Ureter (tissue), 1 donor: ENCODE data around the gene PRR12. TPM values are rescaled to one million over a fixed set of nuclear protein-coding genes. Genes with fewer than 3 reads are reported as not detected.

Source experiments
- DNase-seq: peaks from one replicate; pipeline ENCODE4 v3.0.0-alpha.2; 2020; ENCODE audit warnings: low spot score
- total RNA-seq: library from RNA; stranded (reverse); gene quantifications from one replicate; pipeline ENCODE4 v1.2.4, GENCODE V29; 2023
- donor health status: DM: yes; HTN: yes; CAD: no.

Gene PRR12
- total RNA-seq, 1 donor from 2014 or later, result 40.6 TPM

DNA sequence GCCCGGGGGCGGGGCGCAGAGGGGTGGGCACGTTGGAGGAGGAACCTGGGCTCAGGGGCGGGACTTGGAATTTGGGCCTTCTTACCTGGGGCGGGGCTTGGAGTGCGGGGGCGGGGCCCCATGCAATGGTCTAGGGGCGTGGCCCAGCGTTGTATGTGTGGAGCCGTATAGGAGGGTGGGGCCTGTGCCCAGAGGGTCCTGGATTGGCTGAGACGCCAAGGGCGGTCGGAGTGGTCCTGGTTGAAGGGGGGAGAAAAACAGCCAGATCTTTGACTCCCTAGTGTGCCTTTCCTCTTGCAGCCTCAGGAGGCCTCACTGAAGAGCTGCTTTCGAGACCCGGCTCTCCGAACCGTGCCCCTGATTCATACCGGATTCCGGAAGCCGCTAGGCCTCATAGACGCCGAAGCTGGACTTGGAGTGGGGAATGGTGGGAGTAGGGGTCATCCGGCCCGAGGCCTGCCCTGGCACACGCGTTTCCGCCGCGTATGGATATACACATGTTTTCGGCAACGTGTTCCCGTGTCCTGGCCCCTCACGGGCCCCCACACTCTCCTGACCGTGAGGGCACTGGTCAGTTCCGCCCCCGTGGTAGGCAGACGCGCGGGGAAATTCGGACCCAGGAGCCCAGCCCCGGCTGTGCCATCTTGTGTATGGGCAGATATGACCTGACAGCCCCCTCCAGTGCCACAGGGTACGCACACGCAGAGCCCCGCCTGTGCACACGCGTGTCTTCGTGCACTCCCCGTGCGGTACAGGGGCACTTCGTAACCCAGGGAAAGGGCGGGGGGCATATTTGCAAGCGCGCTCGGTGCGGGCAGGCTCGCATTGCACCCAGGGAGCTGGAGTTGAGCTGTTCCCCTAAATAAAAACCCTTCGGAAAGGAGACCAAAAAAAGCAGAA is 661 bp upstream of the PRR12 start:
- peak; percentile 97 for DNase-seq

DNA sequence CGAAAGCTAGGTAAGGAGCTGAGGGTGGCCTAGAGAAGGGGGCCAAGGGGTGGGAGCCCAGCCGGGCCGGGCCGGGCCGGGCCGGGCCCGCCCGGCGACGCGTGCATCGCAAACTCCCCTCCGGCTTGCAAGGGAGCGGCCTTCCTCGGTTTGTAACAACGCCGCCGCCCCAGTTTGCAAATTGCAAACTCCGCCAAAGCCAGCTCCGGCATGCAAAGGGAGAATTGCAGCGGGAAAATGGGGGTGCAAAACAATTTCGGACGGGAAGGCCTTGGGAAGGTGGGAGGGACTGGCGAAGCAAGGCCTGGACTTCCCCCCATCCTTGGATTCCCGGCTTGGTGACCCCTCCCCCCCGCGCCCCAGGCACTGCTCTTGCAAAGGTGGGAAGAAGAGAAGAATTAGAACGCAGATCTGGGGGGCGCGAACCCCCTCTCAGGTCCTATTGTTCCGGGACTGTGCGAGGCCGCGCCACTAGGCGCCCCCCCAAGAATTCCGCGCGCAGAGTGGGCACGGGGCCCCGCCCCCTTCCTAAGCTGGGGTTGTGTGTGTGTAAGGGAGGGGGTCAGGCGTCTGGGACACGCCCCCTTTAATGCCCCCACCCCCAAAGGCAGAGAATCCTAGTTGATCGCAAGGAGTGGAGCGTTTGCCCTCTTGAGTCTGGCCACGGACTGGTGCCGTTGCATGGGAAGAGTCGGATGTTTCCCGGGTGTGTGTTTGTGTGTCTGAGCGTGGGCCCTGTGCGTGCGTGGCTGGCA is 926 bp downstream of the PRR12 start:
- DNase-seq, result peak; percentile 68

DNA sequence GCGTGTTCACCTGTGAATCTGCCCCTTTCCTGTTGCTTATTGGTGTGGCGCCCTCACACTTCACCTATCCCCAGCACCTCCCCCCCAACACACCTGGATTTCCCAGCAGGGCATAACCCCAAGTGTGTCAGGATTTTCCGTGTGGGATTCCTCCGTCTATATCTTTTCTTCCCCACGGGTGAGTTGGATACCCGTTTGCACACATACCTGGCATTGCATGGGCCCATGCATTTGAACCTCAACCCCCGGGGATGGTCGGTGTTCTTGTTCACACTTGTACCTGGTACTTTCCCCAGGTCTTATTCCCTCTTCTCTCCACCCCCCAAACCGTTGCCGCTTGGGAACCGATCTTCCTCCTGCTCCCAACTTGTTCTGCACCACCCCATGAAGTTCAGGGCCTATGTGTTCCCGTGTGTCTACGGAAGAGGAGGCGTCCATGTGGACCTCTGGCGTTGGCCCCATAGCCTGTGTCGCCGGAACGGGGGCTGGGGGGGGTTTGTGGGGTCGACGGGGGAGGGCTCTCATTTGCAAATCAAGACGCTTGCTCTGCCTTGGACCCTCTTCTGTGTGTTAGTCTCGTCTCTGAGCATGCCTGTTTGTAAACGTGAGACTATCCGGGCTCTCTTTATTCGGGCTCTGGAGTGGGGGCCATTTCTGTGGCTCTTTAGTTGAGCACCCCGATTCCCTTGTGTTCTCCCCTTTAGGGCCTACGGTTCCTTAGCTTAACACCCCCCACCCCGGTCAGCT is 1.7 kb downstream of the PRR12 start:
- no peak for DNase-seq

DNA sequence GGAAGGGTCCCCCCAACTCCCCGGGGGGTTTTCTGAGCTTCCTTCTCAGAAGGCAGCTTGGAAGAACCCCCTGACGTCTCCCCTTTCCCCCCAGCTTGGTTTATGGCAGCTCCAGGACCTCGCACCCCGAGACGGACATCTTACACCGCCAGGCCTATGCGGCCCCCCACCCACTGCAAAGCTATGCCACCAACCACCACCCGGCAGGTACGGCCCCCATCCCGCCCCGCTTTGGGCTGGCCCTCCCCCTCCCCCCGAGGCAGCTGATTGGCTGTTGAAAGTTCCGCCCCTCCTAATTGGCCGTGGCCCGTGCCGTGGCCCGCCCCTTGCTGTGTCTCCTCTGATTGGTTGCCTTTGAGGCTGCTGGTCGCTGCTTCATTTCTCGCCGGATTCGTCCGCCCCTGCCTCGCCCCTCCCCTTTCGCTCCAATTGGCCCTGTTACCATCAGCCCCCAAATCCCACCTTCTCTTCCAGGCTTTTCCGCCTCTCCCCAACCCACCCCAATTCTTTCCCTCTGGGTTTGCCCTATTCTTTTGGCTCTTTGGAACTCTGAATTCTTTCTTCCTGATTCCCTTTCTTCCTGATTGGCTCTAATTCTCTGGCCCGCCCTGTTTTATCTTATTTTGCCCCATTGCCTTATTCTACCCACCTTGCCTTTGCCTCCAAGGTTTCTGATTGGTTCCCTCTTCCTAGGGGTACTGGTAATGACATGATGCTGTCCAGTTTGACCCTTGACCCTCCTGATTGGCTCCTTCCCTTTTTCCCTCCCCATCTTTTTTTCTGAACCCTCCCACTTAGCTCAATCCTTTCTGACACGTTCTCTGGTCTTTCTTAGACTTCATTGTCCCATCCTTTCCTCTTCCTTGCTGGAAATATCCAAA is 2.5 kb downstream of the PRR12 start:
- DNase-seq, result peak; percentile 96

DNA sequence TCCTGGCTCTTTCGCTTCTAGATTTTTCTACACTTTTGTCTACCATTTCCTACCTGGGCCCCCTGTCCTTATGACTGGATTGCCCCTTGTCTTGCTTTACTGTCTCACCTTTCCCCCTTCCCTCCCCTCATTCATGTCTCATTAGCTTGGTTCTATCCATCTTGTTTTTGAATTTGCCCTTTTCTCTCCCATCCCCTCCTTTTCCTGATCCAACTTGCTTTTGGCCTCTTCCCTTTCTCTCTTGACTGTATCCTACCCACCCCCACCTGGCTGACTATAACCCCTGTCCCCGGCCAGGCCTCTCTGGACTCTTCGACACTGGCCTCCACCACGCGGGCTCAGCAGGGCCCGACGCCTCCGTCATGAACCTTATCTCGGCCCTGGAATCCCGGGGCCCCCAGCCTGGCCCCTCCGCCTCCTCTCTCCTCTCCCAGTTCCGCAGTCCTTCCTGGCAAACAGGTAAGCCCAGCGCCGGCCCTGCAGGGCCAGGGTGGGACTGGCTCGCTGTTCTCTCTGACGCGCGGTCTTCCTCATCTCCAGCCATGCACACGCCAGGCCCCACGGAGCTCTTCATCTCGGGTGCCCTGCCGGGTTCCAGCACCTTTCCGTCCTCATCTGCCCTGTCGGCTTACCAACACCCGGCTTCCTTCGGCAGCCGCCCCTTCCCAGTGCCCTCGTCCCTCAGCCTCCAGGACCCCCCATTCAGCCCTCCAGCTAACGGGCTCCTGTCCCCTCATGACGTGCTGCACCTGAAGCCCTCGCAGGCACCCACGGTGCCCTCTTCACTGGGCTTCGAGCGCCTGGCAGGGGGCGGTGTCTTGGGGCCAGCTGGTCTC is 3.4 kb downstream of the PRR12 start:
- no peak for DNase-seq

DNA sequence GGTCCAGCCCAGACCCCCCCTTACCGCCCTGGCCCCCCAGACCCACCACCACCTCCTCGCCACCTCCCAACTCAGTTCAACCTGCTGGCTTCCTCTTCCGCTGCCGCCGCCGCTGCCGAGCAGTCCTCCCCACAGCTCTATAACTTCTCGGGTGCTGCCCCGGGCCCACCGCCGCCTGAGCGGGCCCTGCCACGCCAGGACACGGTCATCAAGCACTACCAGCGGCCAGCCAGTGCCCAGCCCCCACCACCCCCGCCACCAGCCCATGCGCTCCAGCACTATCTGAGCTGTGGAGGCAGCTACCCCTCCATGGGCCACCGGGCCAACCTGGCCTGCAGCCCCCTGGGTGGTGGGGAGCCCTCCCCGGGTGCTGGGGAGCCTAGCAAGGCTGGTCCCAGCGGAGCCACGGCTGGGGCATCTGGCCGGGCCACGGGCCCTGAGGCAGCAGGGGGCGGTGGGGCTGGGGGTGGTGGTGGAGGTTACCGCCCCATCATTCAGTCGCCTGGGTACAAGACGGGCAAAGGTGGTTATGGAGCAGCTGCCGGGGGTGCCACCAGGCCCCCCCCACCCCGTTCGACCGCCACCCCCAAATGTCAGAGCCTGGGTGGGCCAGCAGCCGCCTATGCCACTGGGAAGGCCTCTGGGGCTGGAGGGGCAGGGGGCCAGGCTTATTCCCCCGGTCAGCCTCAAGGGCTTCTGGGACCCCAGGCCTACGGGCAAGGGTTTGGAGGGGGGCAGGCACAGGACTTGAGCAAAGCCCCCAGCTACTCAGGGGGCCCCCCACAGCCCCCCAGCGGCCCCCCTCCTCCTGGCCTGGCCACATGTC is 4.2 kb downstream of the PRR12 start:
- DNase-seq, result no peak

DNA sequence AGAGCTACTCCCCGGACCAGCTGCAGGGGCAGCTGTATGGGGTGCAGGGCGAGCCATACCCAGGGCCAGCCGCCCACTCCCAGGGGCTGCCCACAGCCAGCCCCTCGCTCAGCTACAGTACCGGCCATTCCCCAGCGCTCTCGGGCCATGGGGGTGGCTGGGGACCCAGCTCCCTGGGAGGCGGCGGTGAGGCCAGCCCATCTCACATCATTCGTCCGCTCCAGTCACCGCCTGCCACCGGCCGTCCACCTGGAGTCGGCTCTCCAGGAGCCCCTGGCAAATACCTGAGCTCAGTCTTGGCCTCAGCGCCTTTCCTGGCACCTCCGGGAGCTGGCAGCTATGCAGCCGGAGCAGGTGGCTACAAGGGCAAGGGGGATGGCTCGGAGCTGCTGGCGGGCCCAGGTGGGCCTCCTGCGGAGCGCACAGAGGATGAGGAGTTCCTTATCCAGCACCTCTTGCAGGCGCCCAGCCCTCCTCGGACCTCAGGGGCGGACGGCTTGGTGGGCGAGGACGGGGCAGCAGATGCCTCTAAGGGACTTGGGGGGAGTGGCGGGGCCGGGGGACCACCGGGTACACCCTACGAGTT is 4.9 kb downstream of the PRR12 start:
- DNase-seq, result no peak

DNA sequence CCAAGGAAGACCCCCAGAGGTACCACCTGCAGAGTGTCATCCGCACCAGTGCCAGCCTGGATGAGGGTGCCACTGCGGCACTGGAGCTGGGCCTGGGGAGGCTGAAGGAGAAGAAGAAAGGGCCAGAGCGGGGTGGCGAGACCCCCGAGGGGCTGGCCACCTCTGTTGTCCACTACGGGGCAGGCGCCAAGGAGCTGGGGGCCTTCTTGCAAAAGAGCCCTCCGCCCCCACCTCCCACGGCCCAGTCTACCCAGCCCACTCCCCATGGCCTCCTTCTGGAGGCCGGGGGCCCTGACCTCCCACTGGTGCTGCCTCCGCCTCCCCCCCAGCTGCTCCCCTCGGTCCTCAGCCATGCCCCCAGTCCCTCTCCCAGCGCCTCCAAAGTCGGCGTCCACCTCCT is 5.4 kb downstream of the PRR12 start:
- no peak for DNase-seq

DNA sequence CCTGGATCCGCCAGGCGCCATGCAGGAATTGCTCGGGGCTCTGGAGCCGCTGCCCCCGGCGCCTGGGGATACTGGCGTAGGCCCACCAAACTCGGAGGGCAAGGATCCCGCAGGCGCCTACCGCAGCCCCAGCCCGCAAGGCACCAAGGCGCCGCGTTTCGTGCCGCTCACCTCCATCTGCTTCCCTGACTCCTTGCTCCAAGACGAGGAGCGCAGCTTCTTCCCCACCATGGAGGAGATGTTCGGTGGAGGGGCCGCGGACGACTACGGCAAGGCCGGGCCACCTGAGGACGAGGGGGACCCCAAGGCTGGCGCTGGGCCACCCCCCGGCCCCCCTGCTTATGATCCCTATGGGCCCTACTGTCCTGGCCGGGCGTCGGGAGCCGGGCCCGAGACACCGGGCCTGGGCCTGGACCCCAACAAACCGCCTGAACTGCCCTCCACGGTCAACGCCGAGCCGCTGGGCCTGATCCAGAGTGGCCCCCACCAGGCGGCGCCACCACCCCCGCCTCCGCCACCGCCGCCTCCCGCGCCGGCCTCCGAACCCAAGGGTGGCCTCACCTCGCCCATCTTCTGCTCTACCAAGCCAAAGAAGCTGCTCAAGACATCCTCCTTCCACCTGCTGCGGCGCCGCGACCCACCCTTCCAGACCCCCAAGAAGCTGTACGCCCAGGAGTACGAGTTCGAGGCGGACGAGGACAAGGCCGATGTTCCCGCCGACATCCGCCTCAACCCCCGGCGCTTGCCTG is 6.1 kb downstream of the PRR12 start:
- DNase-seq, result no peak

DNA sequence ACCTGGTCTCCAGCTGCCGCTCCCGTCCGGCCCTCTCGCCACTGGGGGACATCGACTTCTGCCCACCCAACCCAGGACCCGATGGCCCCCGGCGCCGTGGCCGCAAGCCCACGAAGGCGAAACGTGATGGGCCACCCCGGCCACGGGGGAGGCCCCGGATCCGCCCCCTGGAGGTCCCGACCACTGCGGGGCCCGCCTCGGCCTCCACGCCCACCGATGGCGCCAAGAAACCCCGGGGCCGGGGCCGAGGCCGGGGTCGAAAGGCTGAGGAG is 6.7 kb downstream of the PRR12 start:
- DNase-seq, result no peak

DNA sequence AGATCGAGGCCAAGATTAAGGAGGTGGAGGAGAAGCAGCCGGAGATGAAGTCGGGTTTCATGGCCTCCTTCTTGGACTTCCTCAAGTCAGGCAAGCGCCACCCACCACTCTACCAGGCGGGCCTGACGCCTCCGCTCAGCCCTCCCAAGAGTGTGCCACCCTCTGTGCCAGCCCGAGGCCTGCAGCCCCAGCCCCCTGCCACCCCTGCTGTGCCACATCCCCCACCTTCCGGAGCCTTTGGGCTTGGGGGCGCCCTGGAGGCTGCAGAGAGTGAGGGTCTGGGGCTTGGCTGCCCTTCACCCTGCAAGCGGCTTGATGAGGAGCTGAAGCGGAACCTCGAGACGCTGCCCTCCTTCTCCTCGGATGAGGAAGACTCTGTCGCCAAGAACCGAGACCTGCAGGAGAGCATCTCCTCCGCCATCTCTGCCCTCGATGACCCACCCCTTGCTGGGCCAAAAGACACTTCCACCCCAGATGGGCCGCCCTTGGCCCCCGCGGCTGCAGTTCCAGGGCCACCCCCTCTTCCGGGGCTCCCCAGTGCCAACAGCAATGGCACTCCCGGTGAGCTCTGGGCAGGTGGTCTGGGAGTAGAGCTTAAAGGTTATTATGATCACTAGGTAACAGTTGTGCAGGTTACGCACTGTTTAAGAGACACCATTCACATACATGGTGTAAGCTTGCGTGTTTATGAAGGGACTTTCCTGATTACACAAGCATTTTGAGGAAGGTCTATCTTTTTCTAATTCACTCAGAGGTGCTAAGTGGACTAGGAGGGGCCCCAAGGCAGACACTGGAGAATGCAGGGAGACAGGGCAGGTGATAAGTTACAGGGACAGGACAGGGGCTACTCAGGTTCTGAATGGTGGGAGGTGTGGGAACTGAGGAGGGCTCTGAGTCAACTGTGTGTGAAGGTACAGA is 8.7 kb downstream of the PRR12 start:
- no peak for DNase-seq

DNA sequence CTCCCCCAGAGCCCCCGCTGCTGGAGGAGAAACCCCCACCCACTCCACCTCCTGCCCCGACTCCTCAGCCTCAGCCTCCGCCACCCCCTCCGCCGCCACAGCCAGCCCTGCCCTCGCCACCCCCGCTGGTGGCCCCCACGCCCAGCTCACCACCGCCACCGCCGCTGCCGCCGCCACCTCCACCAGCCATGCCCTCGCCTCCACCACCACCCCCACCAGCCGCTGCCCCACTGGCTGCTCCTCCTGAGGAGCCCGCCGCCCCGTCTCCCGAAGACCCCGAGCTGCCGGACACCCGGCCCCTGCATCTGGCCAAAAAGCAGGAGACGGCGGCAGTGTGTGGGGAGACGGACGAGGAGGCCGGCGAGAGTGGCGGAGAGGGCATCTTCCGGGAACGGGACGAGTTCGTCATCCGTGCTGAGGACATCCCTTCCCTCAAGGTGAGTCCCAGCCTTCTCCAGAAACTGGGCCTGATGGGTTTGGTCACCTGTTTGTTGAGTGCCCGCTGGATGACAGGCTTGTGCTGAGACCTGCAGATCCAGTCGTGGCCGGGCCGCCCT is 10.6 kb downstream of the PRR12 start:
- no peak for DNase-seq

DNA sequence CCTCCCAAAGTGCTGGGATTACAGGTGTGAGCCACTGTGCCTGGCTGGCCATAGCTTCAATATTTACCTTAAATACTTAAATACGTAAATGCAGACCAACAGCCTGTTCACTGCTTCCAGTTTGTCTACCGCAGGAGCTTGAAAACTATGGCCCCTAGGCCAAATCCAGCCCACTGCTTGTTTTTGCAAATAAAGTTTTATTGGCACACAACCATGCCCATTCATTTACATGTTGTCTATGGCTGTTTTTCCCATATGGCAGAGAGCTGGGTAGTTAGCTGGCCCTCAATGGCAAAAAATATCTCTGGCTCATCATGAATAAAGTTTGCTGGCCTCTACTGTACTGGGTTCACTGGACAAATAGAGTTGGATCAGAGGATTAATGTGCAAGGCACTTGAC is 11.8 kb downstream of the PRR12 start:
- DNase-seq, result no peak

DNA sequence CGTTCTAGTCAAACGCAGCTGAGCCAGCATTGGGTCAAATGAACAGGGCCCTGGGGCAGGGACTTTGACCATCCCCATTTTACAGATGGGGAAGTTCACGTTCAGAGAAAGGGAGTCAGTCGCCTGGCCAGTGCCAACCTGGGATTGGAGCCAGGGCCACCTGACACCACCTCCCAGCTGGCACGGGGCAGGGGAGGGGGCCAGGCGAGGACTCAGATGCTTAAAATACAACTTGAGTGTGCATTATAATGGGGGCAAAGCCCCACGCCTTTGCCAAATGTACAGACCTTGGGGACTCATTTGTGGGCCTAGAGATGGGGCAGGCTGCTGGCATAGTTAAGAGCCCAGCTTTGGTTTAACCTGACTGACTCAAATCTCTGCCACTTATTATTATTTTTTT is 14.6 kb downstream of the PRR12 start:
- no peak for DNase-seq

DNA sequence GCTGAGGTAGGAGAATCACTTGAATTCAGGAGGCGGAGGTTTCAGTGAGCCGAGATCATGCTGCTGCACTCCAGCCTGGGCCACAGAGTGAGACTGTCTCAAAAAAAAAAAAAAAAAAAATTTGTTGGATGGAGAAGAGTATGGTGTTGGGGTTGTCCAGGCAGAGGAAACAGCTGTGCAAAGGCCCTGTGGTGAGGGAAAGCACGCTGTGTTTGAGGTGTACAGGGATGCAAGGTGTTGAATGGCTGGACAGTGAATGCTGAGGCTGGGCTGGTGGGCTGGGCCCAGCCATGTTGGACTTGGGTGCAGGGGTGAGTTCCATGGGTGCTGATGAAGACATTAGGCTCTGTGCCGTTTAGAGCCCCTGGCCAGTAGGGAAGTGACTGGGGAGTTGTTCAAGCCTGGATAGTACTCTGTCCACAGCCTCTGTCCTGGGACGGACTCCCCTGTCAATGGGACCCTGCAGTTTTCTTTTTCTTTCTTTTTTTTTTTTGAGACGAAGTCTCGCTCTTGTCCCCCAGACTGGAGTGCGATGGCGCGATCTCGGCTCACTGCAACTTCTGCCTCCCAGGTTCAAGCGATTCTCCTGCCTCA is 18.6 kb downstream of the PRR12 start:
- DNase-seq, result no peak

DNA sequence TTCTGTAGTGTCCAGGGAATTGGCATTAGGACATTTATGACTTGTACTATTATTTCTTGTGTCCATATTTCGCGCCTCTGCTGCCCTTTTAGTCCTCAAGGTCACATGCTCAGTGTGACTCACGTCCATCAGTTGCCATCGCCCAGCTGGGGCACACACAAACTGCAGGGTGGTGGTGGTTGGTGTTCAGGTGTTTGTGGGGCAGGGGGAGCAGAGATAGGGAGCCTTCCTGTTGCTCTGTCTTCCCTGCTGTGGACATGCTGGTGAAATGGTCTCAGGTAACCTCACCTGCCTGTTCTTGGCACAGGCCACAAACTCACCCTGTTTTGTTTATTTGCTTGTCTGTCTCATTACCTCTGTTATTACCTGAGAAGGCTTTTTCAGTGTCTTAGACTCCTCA is 22.4 kb downstream of the PRR12 start:
- DNase-seq, result no peak
